ENCODE measurements around the gene CRYBG2.

GRCh38 chr1:26280333-26281042 is 73.4 kb downstream of the CRYBG2 start:
- TF ChIP-seq ELF4 (IDR thresholded peaks at IDR 0.05) (no peak), ZNF384 (IDR thresholded peaks at IDR 0.05) (no peak), NFRKB (IDR thresholded peaks at IDR 0.05) (no peak), SP1 (IDR thresholded peaks at IDR 0.05) (no peak), CTBP1 (IDR thresholded peaks at IDR 0.05; ENCODE audit: borderline replicate concordance) (no peak), FOXM1 (IDR thresholded peaks at IDR 0.05; ENCODE audit: borderline replicate concordance) (no peak)
